Body of pancreas (tissue), 4 donors: ENCODE results near the gene PDIA4.

ENCODE experiments used
- CTCF ChIP-seq, 7 experiments: fragments of 450-650 bp in 4 of 7; fragments of 200-600 bp in 3 of 7; sonication (generic) in 3 of 7; IDR thresholded peaks; one replicate each; pipeline ENCODE4 v1.5.1; 2016 to 2019; ENCODE audit warnings: antibody characterized with exemption in 7 of 7
- POLR2A ChIP-seq, 3 donors: fragments of 450-650 bp; IDR thresholded peaks; one replicate each; pipeline ENCODE4 v1.6.1; 2016; ENCODE audit warnings: antibody characterized with exemption in 3 of 3, mild to moderate bottlenecking in 2 of 3

DNA sequence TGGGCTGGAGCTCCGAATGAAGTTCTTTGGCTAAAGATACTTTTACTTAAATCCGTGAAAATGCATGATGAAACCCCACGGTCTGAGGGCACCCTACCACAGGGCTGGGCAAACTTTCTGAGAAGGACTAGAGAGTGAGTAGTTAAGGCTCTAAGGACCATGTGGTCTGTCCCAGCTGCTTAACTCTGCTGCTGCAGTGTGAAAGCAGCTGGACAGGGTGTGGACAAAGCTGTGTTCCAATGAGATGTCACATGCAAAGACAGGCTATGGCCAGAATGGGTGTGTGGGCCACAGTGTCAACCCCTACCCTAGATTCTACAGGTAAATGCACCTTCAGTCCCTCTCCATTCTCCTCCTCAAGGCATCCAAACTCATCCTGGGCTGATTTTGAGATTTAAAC lies 18.8 kb downstream of the PDIA4 start:
- TF ChIP-seq CTCF (IDR thresholded peaks at IDR 0.05) = no peak
- no peak for TF ChIP-seq POLR2A (IDR thresholded peaks at IDR 0.05)
